ENCODE measurements around the gene GPR31. TPM values are rescaled to one million over a fixed set of nuclear protein-coding genes. Genes with fewer than 3 reads are reported as not detected.

GPR31 gene
- total RNA-seq, 4 donors from 2014 or later = not detected

GRCh38 chr6:167129562-167129961, 28.2 kb downstream of the GPR31 start:
- intact Hi-C loops (cut with DNase I) = no loop called here
- 94% methylated on average over 4 of the region's 4 CpGs for WGBS
- no peak for DNase-seq (ENCODE audit: extremely low spot score)
- TF ChIP-seq EP300 (IDR thresholded peaks at IDR 0.05) (no peak), CTCF (IDR thresholded peaks at IDR 0.05) (no peak), POLR2A (IDR thresholded peaks at IDR 0.05; ENCODE audit: low read depth) (no peak), POLR2AphosphoS5 (IDR thresholded peaks at IDR 0.05) (no peak)
- no peaks in the 10 kb centered on the region for H3K9me3 ChIP-seq
- no peaks in the 10 kb centered on the region for H3K4me1 ChIP-seq
- no peak overlapping the region for H3K27ac ChIP-seq (replicated peaks in 1 of 4)
- no peaks in the 10 kb centered on the region for H3K27me3 ChIP-seq
- no peaks in the 10 kb centered on the region for H3K36me3 ChIP-seq
- no peak overlapping the region for H3K4me3 ChIP-seq

GRCh38 chr6:167129159-167129558, 28.6 kb downstream of the GPR31 start:
- Histone ChIP-seq H3K4me1 (no peaks in the 10 kb centered on the region), H3K4me3 (no peak overlapping the region), H3K27ac (replicated peaks in 1 of 4) (no peak overlapping the region), H3K9me3 (no peaks in the 10 kb centered on the region), H3K36me3 (no peaks in the 10 kb centered on the region), H3K27me3 (no peaks in the 10 kb centered on the region)
- DNase-seq (ENCODE audit: extremely low spot score) = no peak
- no peak for TF ChIP-seq CTCF (IDR thresholded peaks at IDR 0.05)
- TF ChIP-seq POLR2A (IDR thresholded peaks at IDR 0.05; ENCODE audit: low read depth) = no peak
- TF ChIP-seq EP300 (IDR thresholded peaks at IDR 0.05) = no peak
- no peak for TF ChIP-seq POLR2AphosphoS5 (IDR thresholded peaks at IDR 0.05)
- intact Hi-C loops (cut with DNase I) = no loop called here
- 81% methylated on average over 6 of the region's 6 CpGs for WGBS

- no peaks in the 10 kb centered on the region for H3K27me3 ChIP-seq
- TF ChIP-seq EP300 (IDR thresholded peaks at IDR 0.05) (no peak), POLR2AphosphoS5 (IDR thresholded peaks at IDR 0.05) (no peak), CTCF (IDR thresholded peaks at IDR 0.05) (no peak)
- H3K9me3 ChIP-seq = no peaks in the 10 kb centered on the region
- H3K4me1 ChIP-seq = no peaks in the 10 kb centered on the region
- no peak overlapping the region for H3K4me3 ChIP-seq
- H3K27ac ChIP-seq (replicated peaks in 1 of 4) = no peak overlapping the region
- 87% methylated on average over 14 of the region's 14 CpGs for whole genome bisulfite sequencing
- DNase-seq (ENCODE audit: extremely low spot score) = no peak
- no peaks in the 10 kb centered on the region for H3K36me3 ChIP-seq
- intact Hi-C loops (cut with DNase I) = no loop called here
Observed at GRCh38 chr6:167127785-167128531, 29.8 kb downstream of the GPR31 start.

- no peak for DNase-seq (ENCODE audit: extremely low spot score)
- no peak overlapping the region for H3K27ac ChIP-seq (replicated peaks in 1 of 4)
- H3K9me3 ChIP-seq = no peaks in the 10 kb centered on the region
- H3K27me3 ChIP-seq = no peaks in the 10 kb centered on the region
- H3K4me1 ChIP-seq = peaks cover 0 to 5% (median 2%) of the 10 kb centered on the region in 4 donors
- H3K4me3 ChIP-seq = no peak overlapping the region
- TF ChIP-seq EP300 (IDR thresholded peaks at IDR 0.05) = no peak
- TF ChIP-seq POLR2A (IDR thresholded peaks at IDR 0.05; ENCODE audit: low read depth) = no peak
- no peak for TF ChIP-seq CTCF (IDR thresholded peaks at IDR 0.05)
- no peak for TF ChIP-seq POLR2AphosphoS5 (IDR thresholded peaks at IDR 0.05)
- WGBS = 76% methylated on average over 3 of the region's 3 CpGs
- intact Hi-C loops (cut with DNase I) = no loop called here
- H3K36me3 ChIP-seq = no peaks in the 10 kb centered on the region
Observed at GRCh38 chr6:167125855-167126349, 31.9 kb downstream of the GPR31 start.

Data from esophagus muscularis mucosa (tissue), 4 donors.